DMS79 treated with DMSO at 0.1 percent for 48 hours (cell line): ENCODE results near the gene ETV4.
"Not testable (repeated sequence)": the region's sequence is repeated elsewhere in the genome, so short reads cannot be mapped to it uniquely, and the experiment has no call there.

Source experiments
- DNase-seq: peaks from one replicate; lab custom pipeline; 2025; lab: John Stamatoyannopoulos, UW

ETV4 gene

GRCh38 chr17:43515656-43516055 is 30.5 kb downstream of the ETV4 start:
- DNase-seq = no peak

GRCh38 chr17:43511199-43511598 is 34.9 kb downstream of the ETV4 start:
- DNase-seq = not testable (repeated sequence)

- DNase-seq = not testable (repeated sequence)
These were observed 36.7 kb downstream of the ETV4 start for GRCh38 chr17:43509440-43509839.

GRCh38 chr17:43490621-43491020 is 55.5 kb downstream of the ETV4 start:
- no peak for DNase-seq

- DNase-seq = peak; percentile 99
These were observed 62.2 kb downstream of the ETV4 start, which contains the start of gene DHX8 for GRCh38 chr17:43483674-43484551. Gene DHX8 (plus strand): TSS chr17:43483975. CDS start chr17:43484038, 63 bp downstream.

GRCh38 chr17:43482103-43483012 is 63.8 kb downstream of the ETV4 start:
- no peak for DNase-seq

GRCh38 chr17:43479948-43480347 is 66.2 kb downstream of the ETV4 start:
- DNase-seq = no peak
